ENCODE data around the gene MIAT.

- TF ChIP-seq CTCF (IDR thresholded peaks at IDR 0.05) = peak; percentile 25
- TF ChIP-seq POLR2A (IDR thresholded peaks at IDR 0.05; ENCODE audit: low read length) = no peak
- no peak for TF ChIP-seq HMGXB4 (CRISPR knock-in tag; IDR thresholded peaks at IDR 0.05; ENCODE audit: borderline replicate concordance)
- no peak for TF ChIP-seq CBX2 (IDR thresholded peaks at IDR 0.05; ENCODE audit: borderline replicate concordance, low read depth)
- no peak for TF ChIP-seq EHMT2 (IDR thresholded peaks at IDR 0.05; ENCODE audit: low read depth)
- no peak for TF ChIP-seq PHF8 (IDR thresholded peaks at IDR 0.05; ENCODE audit: borderline replicate concordance, low read depth)
- no peak for TF ChIP-seq EP300 (IDR thresholded peaks at IDR 0.05)
Observed at GRCh38 chr22:26669060-26669481, 11.7 kb downstream of the MIAT start.

Measured in A549 (cell line).